ENCODE data around the gene LZTR1. TPM values are rescaled to one million over a fixed set of nuclear protein-coding genes. Genes with fewer than 3 reads are reported as not detected.

LZTR1 gene
- total and polyA plus RNA-seq, 2 of the 4 experiments (the other 2 are of a cell fraction): 22.8 to 41.3 TPM

- no peak overlapping the region for H2AK5ac ChIP-seq (ENCODE audit: low read depth, low read length)
- no peak overlapping the region for H2BK15ac ChIP-seq (ENCODE audit: low read depth, low read length)
- H2AFZ ChIP-seq (replicated peaks; ENCODE audit: low read length, poor library complexity): no peak overlapping the region
- H4K5ac ChIP-seq (ENCODE audit: low read depth, low read length): no peak overlapping the region
- no peak overlapping the region for H2BK5ac ChIP-seq (ENCODE audit: low read depth, low read length, poor library complexity, severe bottlenecking)
- no peaks in the 10 kb centered on the region for H3K36me3 ChIP-seq (ENCODE audit: control insufficient read depth, insufficient read depth, low read length)
- H3K56ac ChIP-seq (ENCODE audit: extremely low read depth, insufficient read depth, low read length): no peak overlapping the region
- peak overlapping the region; percentile 28 for H2AK9ac ChIP-seq (replicated peaks; ENCODE audit: low read depth, low read length, poor library complexity)
- no peak overlapping the region for H3K23ac ChIP-seq (ENCODE audit: low read depth, low read length)
- H3K9me3 ChIP-seq (ENCODE audit: control insufficient read depth, insufficient read depth, low read length): no peaks in the 10 kb centered on the region
- no peak overlapping the region for H3K27ac ChIP-seq (ENCODE audit: insufficient read depth, low read length)
- 81% methylated on average over 6 of the region's 13 CpGs; no CpG with 5 or more reads in 1 of the 2 experiments for WGBS, 2 experiments (ENCODE audit: extremely low coverage in 2 of 2, insufficient read length in 1 of 2)
- H2BK120ac ChIP-seq (ENCODE audit: low read depth, low read length): no peak overlapping the region
- no peak overlapping the region for H4K91ac ChIP-seq (ENCODE audit: insufficient read depth, low read depth, low read length)
- BruUV-seq (replicated peaks): no TSS peak
- no peak overlapping the region for H4K8ac ChIP-seq (ENCODE audit: low read depth in 2 of 2, low read length in 2 of 2)
- H3K9me1 ChIP-seq (ENCODE audit: insufficient read depth, low read length): peaks cover 6% of the 10 kb centered on the region; the same call in 1 of the 2 replicates
- in situ Hi-C loops (cut with MboI; ENCODE audit: low sequenced_read_pairs) (loop anchor here (10.0 kb wide), 1 partner anchor 78 kb away; no protein-coding TSS in a partner anchor), intact Hi-C loops (cut with micrococcal nuclease) (no loop called here), dilution Hi-C loops (cut with HindIII; ENCODE audit: low sequenced_read_pairs, unreplicated experiment) (no loop called here)
- no peak for ATAC-seq (ENCODE audit: low read depth)
- peaks cover 3% of the 10 kb centered on the region for H3K27me3 ChIP-seq (ENCODE audit: control insufficient read depth, insufficient read depth, low read length)
- no peak overlapping the region for H2BK20ac ChIP-seq (ENCODE audit: low read depth, low read length)
- H3K79me1 ChIP-seq (ENCODE audit: low read depth in 1 of 2, low read length in 2 of 2): 0 out of 4 replicates have a peak, but pooled peaks cover 0 to 5% of the 10 kb centered on the region in 2 experiments
- H3K4me3 ChIP-seq (ENCODE audit: insufficient read depth, low read depth, low read length): no peak overlapping the region
- DNase-seq: no peak
- peaks cover 4% of the 10 kb centered on the region; the same call in 1 of the 2 replicates for H4K20me1 ChIP-seq (ENCODE audit: insufficient read depth, low read length)
- peaks cover 14% of the 10 kb centered on the region for H3K4me1 ChIP-seq (ENCODE audit: control insufficient read depth, insufficient read depth, low read length)
- H3K18ac ChIP-seq (ENCODE audit: low read depth, low read length): no peak overlapping the region
- ChIA-PET POLR2A (ENCODE audit: unreplicated experiment) (no interaction called here), CTCF (no interaction called here)
- no peak overlapping the region for H3K4me2 ChIP-seq (ENCODE audit: low read depth, low read length)
- TF ChIP-seq RFX5 (IDR thresholded peaks at IDR 0.05; ENCODE audit: low read depth, low read length): no peak
- no peak for TF ChIP-seq RAD21 (IDR thresholded peaks at IDR 0.05; ENCODE audit: low read length)
- TF ChIP-seq SMC3 (IDR thresholded peaks at IDR 0.05; ENCODE audit: low read depth, low read length): no peak
- TF ChIP-seq NFE2L2 (IDR thresholded peaks at IDR 0.05; ENCODE audit: low read depth, low read length): no peak
- no peak for TF ChIP-seq USF2 (IDR thresholded peaks at IDR 0.05; ENCODE audit: low read depth, low read length)
- no peak for TF ChIP-seq MAZ (IDR thresholded peaks at IDR 0.05; ENCODE audit: borderline replicate concordance, low read depth, low read length)
- no peak for TF ChIP-seq MAFK (IDR thresholded peaks at IDR 0.05; ENCODE audit: low read depth, low read length)
- no peak for TF ChIP-seq MXI1 (IDR thresholded peaks at IDR 0.05; ENCODE audit: borderline replicate concordance, low read depth, low read length)
- TF ChIP-seq FOS (IDR thresholded peaks at IDR 0.05; ENCODE audit: low read depth, low read length): no peak
- no peak overlapping the region for H3K4ac ChIP-seq (ENCODE audit: low read depth, low read length)
- no peak overlapping the region for H3K9ac ChIP-seq (ENCODE audit: low read depth, low read length)
- H3K14ac ChIP-seq (replicated peaks; ENCODE audit: low read depth, low read length): no peak overlapping the region
Observed at GRCh38 chr22:21016644-21017420, 34.7 kb downstream of the LZTR1 start.
